ENCODE results near the gene RBP5. TPM values are rescaled to one million over a fixed set of nuclear protein-coding genes. Genes with fewer than 3 reads are reported as not detected.

The RBP5 gene
- total RNA-seq, 1 donor from 2014 or later = 1.1 TPM

DNA sequence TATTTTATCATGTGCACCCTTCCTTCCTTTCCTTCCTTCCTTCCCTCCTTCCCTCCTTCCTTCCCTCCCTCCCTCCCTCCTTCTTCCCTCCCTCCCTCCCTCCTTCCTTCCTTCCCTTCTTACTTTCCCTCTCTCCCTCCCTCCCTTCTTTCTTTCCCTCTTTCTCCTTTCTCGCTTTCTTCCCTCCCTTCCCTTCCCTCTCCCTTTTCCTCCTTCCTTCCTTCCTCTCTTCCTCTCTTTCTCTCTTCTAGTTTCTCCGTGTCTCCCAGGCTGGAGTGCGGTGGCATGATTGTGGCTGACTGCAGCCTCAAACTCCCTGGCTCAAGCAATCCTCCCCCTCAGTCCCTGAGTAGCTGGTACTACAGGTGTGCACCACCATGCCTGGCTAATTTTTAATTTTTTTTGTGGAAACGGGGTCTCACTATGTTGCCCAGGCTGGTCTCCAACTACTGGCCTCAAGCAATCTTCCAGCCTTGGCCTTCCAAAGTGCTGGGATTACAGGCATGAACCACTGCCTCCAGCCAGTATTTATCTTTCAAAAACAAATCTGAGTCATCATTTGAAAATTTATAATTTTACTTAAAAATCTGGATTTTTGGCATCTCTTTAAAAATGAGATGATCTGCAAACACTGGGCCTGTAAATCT, 27.5 kb downstream of the RBP5 start:
- H3K27me3 ChIP-seq (ENCODE audit: low read depth) = no peaks in the 10 kb centered on the region
- TF ChIP-seq, protein P1, sequence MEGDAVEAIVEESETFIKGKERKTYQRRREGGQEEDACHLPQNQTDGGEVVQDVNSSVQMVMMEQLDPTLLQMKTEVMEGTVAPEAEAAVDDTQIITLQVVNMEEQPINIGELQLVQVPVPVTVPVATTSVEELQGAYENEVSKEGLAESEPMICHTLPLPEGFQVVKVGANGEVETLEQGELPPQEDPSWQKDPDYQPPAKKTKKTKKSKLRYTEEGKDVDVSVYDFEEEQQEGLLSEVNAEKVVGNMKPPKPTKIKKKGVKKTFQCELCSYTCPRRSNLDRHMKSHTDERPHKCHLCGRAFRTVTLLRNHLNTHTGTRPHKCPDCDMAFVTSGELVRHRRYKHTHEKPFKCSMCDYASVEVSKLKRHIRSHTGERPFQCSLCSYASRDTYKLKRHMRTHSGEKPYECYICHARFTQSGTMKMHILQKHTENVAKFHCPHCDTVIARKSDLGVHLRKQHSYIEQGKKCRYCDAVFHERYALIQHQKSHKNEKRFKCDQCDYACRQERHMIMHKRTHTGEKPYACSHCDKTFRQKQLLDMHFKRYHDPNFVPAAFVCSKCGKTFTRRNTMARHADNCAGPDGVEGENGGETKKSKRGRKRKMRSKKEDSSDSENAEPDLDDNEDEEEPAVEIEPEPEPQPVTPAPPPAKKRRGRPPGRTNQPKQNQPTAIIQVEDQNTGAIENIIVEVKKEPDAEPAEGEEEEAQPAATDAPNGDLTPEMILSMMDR (IDR thresholded peaks at IDR 0.05) = no peak
- peaks cover 69% of the 10 kb centered on the region for H3K36me3 ChIP-seq
- H3K9me3 ChIP-seq = no peaks in the 10 kb centered on the region
- DNase-seq = no peak
- H3K4me1 ChIP-seq = peaks cover 3% of the 10 kb centered on the region
- no peak overlapping the region for H3K27ac ChIP-seq
- no peak overlapping the region for H3K4me3 ChIP-seq
- intact Hi-C loops (cut with DNase I) = no loop called here
- ATAC-seq = no peak

GRCh38 chr12:7100239-7100638, 28.4 kb downstream of the RBP5 start:
- Histone ChIP-seq H3K27ac (no peak overlapping the region), H3K9me3 (no peaks in the 10 kb centered on the region), H3K4me3 (no peak overlapping the region), H3K36me3 (peaks cover 69% of the 10 kb centered on the region), H3K4me1 (no peaks in the 10 kb centered on the region), H3K27me3 (ENCODE audit: low read depth) (no peaks in the 10 kb centered on the region)
- DNase-seq = no peak
- intact Hi-C loops (cut with DNase I) = no loop called here
- TF ChIP-seq, protein P1 (IDR thresholded peaks at IDR 0.05) = no peak
- no peak for ATAC-seq

- no peaks in the 10 kb centered on the region for H3K27me3 ChIP-seq (ENCODE audit: low read depth)
- intact Hi-C loops (cut with DNase I) = no loop called here
- H3K4me3 ChIP-seq = no peak overlapping the region
- DNase-seq (no peak), ATAC-seq (no peak)
- H3K4me1 ChIP-seq = no peaks in the 10 kb centered on the region
- H3K36me3 ChIP-seq = peaks cover 64% of the 10 kb centered on the region
- H3K27ac ChIP-seq = no peak overlapping the region
- TF ChIP-seq, protein P1 (IDR thresholded peaks at IDR 0.05) = no peak
- no peaks in the 10 kb centered on the region for H3K9me3 ChIP-seq
Observed at GRCh38 chr12:7099290-7099996, 29.2 kb downstream of the RBP5 start.

GRCh38 chr12:7096979-7097378, 31.7 kb downstream of the RBP5 start:
- intact Hi-C loops (cut with DNase I) = no loop called here
- TF ChIP-seq, protein P1 (IDR thresholded peaks at IDR 0.05) = no peak
- DNase-seq = no peak
- ATAC-seq = no peak
- no peaks in the 10 kb centered on the region for H3K9me3 ChIP-seq
- no peaks in the 10 kb centered on the region for H3K27me3 ChIP-seq (ENCODE audit: low read depth)
- H3K4me1 ChIP-seq = peaks cover 7% of the 10 kb centered on the region
- no peak overlapping the region for H3K4me3 ChIP-seq
- peaks cover 47% of the 10 kb centered on the region for H3K36me3 ChIP-seq
- no peak overlapping the region for H3K27ac ChIP-seq

DNA sequence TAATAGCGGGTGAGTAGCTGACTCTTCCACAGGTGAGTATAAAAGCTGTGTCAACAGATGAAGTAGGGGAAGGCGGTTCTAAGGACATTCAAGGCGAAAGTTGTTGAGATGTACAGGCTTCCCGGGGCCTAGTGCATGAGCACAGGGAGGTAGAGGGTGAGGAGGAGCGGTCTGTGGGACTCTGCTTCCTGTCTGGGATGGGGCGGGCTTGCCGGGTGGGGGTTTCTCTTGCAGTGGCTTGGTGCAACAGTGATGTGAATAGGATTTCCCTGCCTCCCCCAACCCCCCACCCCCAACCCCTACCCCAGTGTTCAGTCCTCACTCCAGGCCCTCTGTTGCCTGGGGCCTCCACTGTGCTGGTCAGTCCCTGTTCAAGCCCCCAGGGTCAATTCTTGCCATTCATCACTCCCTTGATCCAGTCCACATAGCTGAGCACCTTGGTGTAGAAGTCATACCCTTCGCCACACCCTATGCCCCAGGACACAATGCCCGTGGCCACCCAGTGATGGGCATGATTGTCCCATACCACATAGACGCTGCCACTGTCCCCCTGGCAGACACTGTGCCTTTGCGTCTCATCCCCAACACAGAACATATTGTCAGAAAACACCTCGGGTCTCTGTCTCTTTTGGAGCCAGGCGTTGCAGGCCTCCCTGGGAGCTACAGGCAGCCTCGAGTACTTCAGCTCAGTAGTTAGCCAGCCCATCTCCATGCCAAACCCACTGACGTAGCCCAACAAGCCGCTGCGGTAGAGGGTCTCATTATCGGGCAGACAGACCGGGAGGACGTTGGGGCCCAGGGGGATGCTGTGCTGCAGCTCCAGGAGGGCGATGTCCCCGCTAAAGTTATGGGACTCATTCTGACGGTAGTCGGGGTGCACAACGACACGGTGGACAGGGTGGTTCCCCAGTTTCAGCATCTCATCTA, 32.4 kb downstream of the RBP5 start:
- Histone ChIP-seq H3K36me3 (peaks cover 40% of the 10 kb centered on the region), H3K9me3 (no peaks in the 10 kb centered on the region), H3K4me1 (peaks cover 7% of the 10 kb centered on the region), H3K27ac (no peak overlapping the region), H3K4me3 (no peak overlapping the region), H3K27me3 (ENCODE audit: low read depth) (no peaks in the 10 kb centered on the region)
- ATAC-seq (no peak), DNase-seq (no peak)
- intact Hi-C loops (cut with DNase I) = no loop called here
- TF ChIP-seq, protein P1 (IDR thresholded peaks at IDR 0.05) = no peak
